ENCODE data around the gene C1QTNF3.
A peak's percentile ranks its signal among the peaks of the same experiment; 100 is the strongest.
"Not testable (repeated sequence)": the region's sequence is repeated elsewhere in the genome, so short reads cannot be mapped to it uniquely, and the experiment has no call there.

The C1QTNF3 gene, protein sequence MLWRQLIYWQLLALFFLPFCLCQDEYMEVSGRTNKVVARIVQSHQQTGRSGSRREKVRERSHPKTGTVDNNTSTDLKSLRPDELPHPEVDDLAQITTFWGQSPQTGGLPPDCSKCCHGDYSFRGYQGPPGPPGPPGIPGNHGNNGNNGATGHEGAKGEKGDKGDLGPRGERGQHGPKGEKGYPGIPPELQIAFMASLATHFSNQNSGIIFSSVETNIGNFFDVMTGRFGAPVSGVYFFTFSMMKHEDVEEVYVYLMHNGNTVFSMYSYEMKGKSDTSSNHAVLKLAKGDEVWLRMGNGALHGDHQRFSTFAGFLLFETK

GRCh38 chr5:34043099-34043876, at the start of gene C1QTNF3:
Gene C1QTNF3, minus strand, starts transcription at chr5:34043213. Its CDS starts 88 bp downstream, at chr5:34043125.
- no peak within 1 kb of the TSS for H3K27ac ChIP-seq
- DNase-seq (ENCODE audit: low read depth, low spot score): no peak

DNA sequence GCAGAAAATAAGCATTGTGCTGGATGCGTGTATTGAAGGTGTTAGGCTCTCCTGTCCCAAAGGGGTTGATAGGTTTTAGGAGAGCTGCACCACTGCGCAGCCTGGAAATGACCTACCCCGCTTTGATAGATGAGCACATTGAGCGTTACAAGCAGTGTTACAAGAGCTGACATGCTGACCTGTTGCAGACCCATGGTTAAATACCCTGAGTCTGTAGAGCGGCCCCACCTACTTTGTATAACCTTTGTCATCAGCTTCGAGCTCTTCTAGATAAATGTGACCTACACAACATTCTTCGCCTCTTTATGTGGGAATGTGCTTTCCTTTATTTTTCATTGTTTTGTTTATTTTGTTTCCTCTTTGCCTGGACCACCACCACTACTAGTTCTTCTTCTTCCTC, 48.0 kb upstream of the C1QTNF3 start:
- not testable (repeated sequence) for DNase-seq (ENCODE audit: low read depth, low spot score); H3K27ac ChIP-seq

DNA sequence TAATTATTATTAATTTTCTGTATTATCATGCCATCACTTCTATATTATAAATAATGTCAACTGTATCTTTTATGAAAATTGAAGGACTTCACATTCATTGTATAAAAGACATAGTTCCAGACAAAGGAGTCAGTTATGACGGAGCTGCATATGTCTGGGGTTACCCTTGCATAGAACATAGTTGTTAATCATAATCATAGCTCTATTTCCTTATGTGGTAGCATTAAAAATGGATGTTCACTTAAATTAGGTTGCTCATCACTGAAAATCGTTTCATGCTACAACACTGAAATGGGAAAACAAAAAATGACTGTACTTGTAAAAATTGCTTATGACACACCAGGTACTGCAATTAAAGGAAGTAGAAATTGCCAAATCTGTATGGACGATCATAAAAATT, 46.8 kb upstream of the C1QTNF3 start:
- H3K27ac ChIP-seq; DNase-seq (ENCODE audit: low read depth, low spot score): not testable (repeated sequence)

- H3K27ac ChIP-seq: not testable (repeated sequence)
These were observed 44.7 kb upstream of the C1QTNF3 start for GRCh38 chr5:34087728-34088127.

DNA sequence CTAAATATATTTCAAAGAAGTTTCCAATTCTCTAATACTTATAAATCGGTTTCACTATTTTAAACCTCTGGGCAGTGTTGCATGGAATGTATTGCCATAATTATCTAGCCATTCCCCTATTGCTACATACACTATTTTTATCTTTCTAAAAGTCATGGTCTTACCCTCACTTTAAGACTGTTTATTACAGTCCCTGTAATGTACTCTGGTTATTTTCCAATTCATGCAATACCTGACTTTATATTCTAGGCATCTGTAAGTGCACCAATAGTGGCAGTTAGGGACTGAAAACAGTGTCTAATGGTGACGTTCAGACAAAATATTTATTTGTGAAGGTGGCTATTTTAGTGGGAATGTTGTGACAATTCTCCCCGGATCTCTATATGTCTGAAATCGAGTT, 40.9 kb upstream of the C1QTNF3 start:
- not testable (repeated sequence) for DNase-seq (ENCODE audit: low read depth, low spot score); H3K27ac ChIP-seq

More at GRCh38 chr5:34087728-34088127, 44.7 kb upstream of the C1QTNF3 start:
- not testable (repeated sequence) for DNase-seq (ENCODE audit: low read depth, low spot score)

DNA sequence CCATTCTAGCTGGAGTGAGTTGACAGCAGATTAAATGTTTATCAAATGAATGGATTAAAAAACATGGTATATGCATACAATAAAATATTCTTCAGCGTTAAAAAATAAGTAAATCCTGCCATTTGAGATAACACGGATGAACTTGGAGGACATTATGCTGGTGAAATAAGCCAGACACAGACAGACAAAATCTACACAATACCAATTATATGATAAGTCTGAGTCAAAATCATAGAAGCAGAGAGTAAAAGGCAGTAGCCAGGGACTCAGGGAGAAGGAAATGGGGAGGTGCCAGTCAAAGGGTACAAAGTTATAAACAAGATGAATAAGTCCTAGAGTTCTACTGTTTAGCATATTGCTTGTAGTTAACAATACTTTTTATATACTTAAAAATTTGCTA, 36.5 kb upstream of the C1QTNF3 start:
- not testable (repeated sequence) for DNase-seq (ENCODE audit: low read depth, low spot score); H3K27ac ChIP-seq

- not testable (repeated sequence) for DNase-seq (ENCODE audit: low read depth, low spot score); H3K27ac ChIP-seq
These were observed 34.6 kb upstream of the C1QTNF3 start for GRCh38 chr5:34077636-34078035.

DNA sequence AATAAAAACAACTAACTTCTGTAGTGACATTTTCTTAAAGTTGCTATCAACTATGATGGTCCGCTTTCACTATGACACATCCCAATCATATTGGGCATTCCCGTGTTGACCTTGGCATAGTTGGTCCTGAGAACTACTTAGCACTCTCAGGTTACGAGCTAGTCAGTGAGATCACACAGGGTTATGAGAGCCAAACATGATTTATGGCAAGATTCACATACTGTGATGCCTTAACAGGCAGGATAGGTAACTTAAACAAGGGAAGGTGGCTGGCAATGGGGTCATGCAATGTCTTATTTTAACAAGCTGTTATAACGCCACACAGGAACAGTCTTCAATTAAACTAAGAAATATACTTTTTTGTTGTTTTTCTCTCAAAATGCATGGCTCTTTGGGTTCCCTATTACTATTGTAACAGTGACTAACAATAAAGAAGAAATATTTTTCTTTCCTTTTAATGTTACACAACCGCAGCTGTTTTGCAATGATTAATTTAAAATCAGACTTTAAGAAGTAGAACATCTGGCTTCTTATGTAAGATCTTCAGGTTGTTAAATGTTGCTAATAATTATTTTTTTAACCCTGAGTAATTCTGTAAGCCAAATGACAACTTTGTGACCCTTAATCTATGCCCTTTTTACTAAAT, 33.8 kb upstream of the C1QTNF3 start:
- H3K27ac ChIP-seq; DNase-seq (ENCODE audit: low read depth, low spot score): not testable (repeated sequence)

DNA sequence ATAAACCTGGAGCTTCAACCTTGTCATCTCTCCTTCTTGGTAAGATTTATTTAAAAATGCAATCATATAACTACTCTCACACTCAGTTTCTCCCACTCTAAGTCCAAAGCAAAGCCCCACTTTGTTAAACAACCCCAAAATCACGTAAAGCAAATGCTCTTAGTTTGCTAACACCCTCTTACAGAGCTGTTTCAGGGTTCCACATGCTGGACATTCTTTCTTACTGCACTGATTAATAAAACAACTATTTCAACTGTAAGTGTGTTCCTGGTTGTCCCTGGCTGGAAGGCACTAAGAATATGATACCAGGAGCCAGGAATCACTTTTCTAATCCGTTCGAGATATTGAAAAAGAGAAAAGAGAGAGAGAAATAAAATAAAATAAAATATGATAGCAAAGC, 31.5 kb upstream of the C1QTNF3 start:
- H3K27ac ChIP-seq; DNase-seq (ENCODE audit: low read depth, low spot score): not testable (repeated sequence)

DNA sequence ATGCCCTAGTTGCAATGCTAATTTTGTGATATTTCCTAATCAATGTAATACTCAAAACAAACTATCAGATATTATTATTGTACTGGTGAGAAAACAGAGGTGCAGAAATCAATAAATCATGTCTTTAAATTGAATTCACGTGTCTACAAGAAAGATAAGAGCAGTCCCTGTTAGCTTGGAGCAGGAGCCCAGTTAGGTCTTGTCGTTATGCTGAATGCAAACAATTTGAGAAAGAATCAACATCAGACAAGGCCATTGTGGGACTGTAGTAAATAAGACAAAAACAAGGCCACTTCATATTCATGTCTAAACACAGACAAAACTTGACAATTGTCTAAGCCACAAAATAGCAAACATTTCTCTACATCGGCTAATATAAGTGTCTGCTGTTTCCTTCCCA, 31.1 kb upstream of the C1QTNF3 start:
- not testable (repeated sequence) for DNase-seq (ENCODE audit: low read depth, low spot score); H3K27ac ChIP-seq

DNA sequence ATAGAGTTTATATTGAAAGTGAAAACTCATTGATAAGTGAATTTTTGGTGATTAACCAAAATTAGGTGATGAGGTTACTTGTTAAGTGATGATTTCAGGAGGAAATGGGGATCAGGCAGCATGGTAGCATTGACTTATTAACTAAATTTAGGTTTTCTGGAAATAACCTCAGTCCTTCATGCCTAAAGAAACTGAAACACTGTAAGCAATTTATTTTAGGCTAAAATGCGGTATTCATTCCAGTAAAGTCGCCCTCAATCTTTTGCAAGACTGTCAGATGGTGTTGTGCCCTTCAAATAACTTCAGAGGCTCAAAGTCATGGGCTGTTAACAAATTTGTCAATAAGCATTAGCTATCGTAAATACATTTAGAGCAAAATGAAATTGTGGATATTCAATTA, 27.6 kb upstream of the C1QTNF3 start:
- not testable (repeated sequence) for H3K27ac ChIP-seq; DNase-seq (ENCODE audit: low read depth, low spot score)

DNA sequence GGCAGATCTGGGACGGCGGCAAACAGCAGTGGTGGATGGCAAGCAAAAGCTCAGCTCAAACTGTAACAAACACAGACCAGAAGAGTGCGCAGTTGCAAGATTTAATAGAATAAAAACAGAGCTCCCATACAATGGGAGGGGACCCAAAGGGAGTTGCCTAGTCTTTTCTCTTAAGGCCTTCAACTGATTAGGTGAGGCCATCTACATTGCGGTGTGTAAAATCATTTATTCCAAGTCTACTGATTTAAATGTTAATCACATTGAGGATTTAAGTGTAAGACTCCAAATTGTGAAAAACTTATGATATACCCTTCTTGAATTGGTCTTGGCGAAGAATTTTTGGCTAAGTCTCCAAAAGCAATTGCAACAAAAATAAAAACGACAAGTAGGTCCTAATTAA, 21.6 kb upstream of the C1QTNF3 start:
- DNase-seq (ENCODE audit: low read depth, low spot score): no peak
- H3K27ac ChIP-seq: no peak overlapping the region

- no peak overlapping the region for H3K27ac ChIP-seq
- no peak for DNase-seq (ENCODE audit: low read depth, low spot score)
These were observed 19.4 kb upstream of the C1QTNF3 start for GRCh38 chr5:34062419-34062818.

GRCh38 chr5:34061993-34062392, 19.0 kb upstream of the C1QTNF3 start:
- no peak for DNase-seq (ENCODE audit: low read depth, low spot score)

GRCh38 chr5:34059977-34060376, 17.0 kb upstream of the C1QTNF3 start:
- no peak for DNase-seq (ENCODE audit: low read depth, low spot score)
- H3K27ac ChIP-seq: no peak overlapping the region

More at GRCh38 chr5:34061993-34062392, 19.0 kb upstream of the C1QTNF3 start:
- no peak overlapping the region for H3K27ac ChIP-seq

DNA sequence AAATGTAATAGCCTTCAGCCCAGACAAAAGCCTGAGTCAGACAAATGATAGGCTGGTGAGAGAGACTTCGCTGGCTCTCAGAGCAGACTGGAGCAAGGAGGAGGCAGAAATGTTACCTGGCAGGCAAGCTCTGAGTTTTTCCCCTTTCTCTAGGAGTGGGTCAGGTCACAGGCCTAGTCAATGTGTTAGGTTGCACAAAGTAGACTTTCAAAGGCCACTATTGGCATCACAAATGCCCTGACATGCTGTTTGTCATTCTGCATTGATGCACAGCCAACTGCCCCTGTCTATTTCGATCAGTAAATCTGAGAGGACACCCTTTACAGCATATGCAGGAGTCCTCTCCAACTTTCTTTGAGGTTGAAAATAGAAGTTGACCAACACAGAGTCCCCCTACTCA, 15.5 kb upstream of the C1QTNF3 start:
- no peak overlapping the region for H3K27ac ChIP-seq
- DNase-seq (ENCODE audit: low read depth, low spot score): no peak

- H3K27ac ChIP-seq: no peak overlapping the region
- no peak for DNase-seq (ENCODE audit: low read depth, low spot score)
These were observed 14.6 kb upstream of the C1QTNF3 start for GRCh38 chr5:34057569-34057968.

DNA sequence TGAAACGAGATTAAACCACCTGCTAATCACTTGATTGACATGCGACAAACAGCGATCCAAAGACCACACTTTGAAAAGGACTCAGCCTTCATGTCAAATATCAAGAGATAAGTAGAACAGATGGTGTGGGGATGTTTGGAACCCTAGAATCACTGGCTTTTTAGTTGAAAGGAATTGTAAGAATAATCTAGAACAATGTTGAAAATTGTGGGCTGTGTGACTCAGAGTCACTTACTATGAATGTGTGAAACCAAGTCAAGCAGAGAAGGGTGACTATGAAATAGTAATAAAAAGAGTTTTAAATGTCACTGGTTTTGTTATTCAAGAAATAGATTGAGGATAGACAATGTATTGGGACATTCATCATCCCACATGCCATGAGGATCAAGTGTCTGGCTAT, 14.1 kb upstream of the C1QTNF3 start:
- no peak overlapping the region for H3K27ac ChIP-seq
- DNase-seq (ENCODE audit: low read depth, low spot score): no peak

DNA sequence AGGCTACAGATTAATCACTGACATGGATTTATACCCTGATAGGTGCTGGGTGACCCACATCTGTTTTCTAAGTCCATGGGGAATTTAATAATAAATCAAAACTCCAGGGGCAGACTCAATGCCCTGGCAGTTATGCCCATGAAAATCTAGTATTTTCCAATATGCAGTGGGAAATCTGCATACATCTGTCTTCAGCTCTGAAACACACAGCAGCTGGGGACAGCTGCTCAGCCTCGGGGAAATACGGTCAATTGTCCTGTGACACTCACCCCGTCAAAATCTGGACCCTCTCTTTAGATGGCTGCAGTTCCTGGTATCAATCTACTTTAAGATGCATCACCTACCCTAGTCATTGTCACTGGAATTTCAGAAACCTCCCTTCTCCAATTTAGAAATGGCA, 12.7 kb upstream of the C1QTNF3 start:
- no peak for DNase-seq (ENCODE audit: low read depth, low spot score)
- H3K27ac ChIP-seq: no peak overlapping the region

DNA sequence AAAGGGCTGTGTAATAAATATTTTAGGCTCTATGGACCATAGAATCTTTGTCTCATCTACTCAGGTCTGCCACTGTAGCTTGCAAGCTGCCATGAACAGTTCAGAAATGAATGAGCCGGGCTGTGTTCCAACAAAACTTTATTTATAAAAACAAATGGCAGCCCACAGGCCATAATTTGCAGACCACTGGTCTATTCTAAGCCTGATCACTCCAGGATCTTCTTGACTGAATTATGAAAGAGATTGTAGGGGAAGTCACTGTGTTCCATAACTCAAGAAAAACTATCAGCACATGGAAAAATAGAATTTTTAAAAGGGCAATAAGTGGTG, 11.4 kb upstream of the C1QTNF3 start:
- no peak for DNase-seq (ENCODE audit: low read depth, low spot score)
- peak overlapping the region; percentile 80 for H3K27ac ChIP-seq

All from epithelial cell of prostate (primary cell).